Embryonic facial prominence (tissue), 1 donor: Measurements from ENCODE around the gene MMP8.

Experiments used
- DNase-seq: peaks from one replicate; pipeline ENCODE4 v3.0.0-alpha.2; 2016; ENCODE audit errors: extremely low spot score

The MMP8 gene

GRCh38 chr11:102722821-102723220 is 1.9 kb downstream of the MMP8 start:
- no peak for DNase-seq

- no peak for DNase-seq
These were observed 5.0 kb downstream of the MMP8 start for GRCh38 chr11:102719620-102720277.

- DNase-seq: no peak
These were observed 7.5 kb downstream of the MMP8 start for GRCh38 chr11:102717280-102717679.

- no peak for DNase-seq
These were observed 8.2 kb downstream of the MMP8 start for GRCh38 chr11:102716527-102716926.

- DNase-seq: no peak
These were observed 12.6 kb downstream of the MMP8 start for GRCh38 chr11:102712137-102712536.

- no peak for DNase-seq
These were observed 15.4 kb downstream of the MMP8 start for GRCh38 chr11:102709201-102709945.

- no peak for DNase-seq
These were observed 16.1 kb downstream of the MMP8 start for GRCh38 chr11:102708654-102709053.

- no peak for DNase-seq
These were observed 19.1 kb downstream of the MMP8 start, which contains the start of gene MMP27 for GRCh38 chr11:102705626-102706025. MMP27 (minus strand) TSS chr11:102705769; CDS start chr11:102705714, 55 bp downstream.

- no peak for DNase-seq
These were observed 19.9 kb downstream of the MMP8 start for GRCh38 chr11:102704841-102705240.

GRCh38 chr11:102703826-102704493 is 20.8 kb downstream of the MMP8 start:
- DNase-seq: no peak

- DNase-seq: no peak
These were observed 29.6 kb downstream of the MMP8 start for GRCh38 chr11:102695201-102695600.

GRCh38 chr11:102685754-102686153 is 39.0 kb downstream of the MMP8 start:
- no peak for DNase-seq

- no peak for DNase-seq
These were observed 39.4 kb downstream of the MMP8 start for GRCh38 chr11:102685338-102685737.

GRCh38 chr11:102683277-102683676 is 41.5 kb downstream of the MMP8 start:
- DNase-seq: no peak

- no peak for DNase-seq
These were observed 43.8 kb downstream of the MMP8 start for GRCh38 chr11:102680945-102681344.

GRCh38 chr11:102678022-102678421 is 46.7 kb downstream of the MMP8 start:
- no peak for DNase-seq

GRCh38 chr11:102676084-102676483 is 48.7 kb downstream of the MMP8 start:
- no peak for DNase-seq

GRCh38 chr11:102669664-102670063 is 55.1 kb downstream of the MMP8 start:
- no peak for DNase-seq

- no peak for DNase-seq
These were observed 58.3 kb downstream of the MMP8 start for GRCh38 chr11:102666331-102666957.

GRCh38 chr11:102664001-102664752 is 60.6 kb downstream of the MMP8 start:
- DNase-seq: no peak

GRCh38 chr11:102662607-102663006 is 62.1 kb downstream of the MMP8 start:
- DNase-seq: no peak
